Activated T-helper 17 cell treated with anti-CD3 and anti-CD28 coated beads, Interleukin-2, amount 50 U/mL, for 72 hours (primary cell): Measurements from ENCODE around the gene SLC19A3. TPM values are rescaled to one million over a fixed set of nuclear protein-coding genes. Genes with fewer than 3 reads are reported as not detected.

Experiments used
- total RNA-seq, 2 donors: library from RNA; stranded (reverse); gene quantifications; one replicate each; pipeline ENCODE4 v1.2.3, GENCODE V29; 2022

SLC19A3 gene
- total RNA-seq, 2 donors from 2014 or later: not detected

Other genes with a start within 250 kb of the SLC19A3 start
- 10 to 100 TPM; 68.7 to 79.8 TPM for gene AGFG1, start 245.9 kb downstream of the SLC19A3 start, total RNA-seq
- not detected for gene SCYGR2, start 119.1 kb downstream of the SLC19A3 start, total RNA-seq
- not detected for gene SCYGR3, start 103.2 kb downstream of the SLC19A3 start, total RNA-seq
- not detected for gene SCYGR4, start 100.5 kb downstream of the SLC19A3 start, total RNA-seq
- gene SCYGR5, start 51.2 kb downstream of the SLC19A3 start, total RNA-seq: not detected
- gene SCYGR6, start 6.7 kb upstream of the SLC19A3 start, total RNA-seq: not detected
- not detected for gene SCYGR7, start 10.3 kb upstream of the SLC19A3 start, total RNA-seq
- gene SCYGR8, start 27.9 kb upstream of the SLC19A3 start, total RNA-seq: not detected
- gene CCL20, start 95.8 kb upstream of the SLC19A3 start, total RNA-seq: 100 to 1,000 TPM in 1 of 2 donors, 10 to 100 TPM in 1; 36.1 to 137 TPM
- under 1 TPM in 1 of 2 donors, not detected in 1; 0.24 TPM for gene DAW1, start 153.6 kb upstream of the SLC19A3 start, total RNA-seq